Stomach (tissue), 4 donors: Measurements from ENCODE around the gene CCDC157.

ENCODE experiments used
- EP300 ChIP-seq: sonication (generic); formaldehyde crosslinking; IDR thresholded peaks from one replicate; pipeline ENCODE4 v1.6.1; 2017; ENCODE audit warnings: antibody characterized with exemption
- POLR2A ChIP-seq, 4 donors: fragments of 450-650 bp; IDR thresholded peaks; one replicate each; pipeline ENCODE4 v1.6.1; 2016; ENCODE audit warnings: antibody characterized with exemption in 4 of 4, control low read depth in 2 of 4, mild to moderate bottlenecking in 1 of 4, moderate library complexity in 1 of 4
- POLR2AphosphoS5 ChIP-seq, 3 donors: sonication (generic); formaldehyde crosslinking; IDR thresholded peaks; one replicate each; pipeline ENCODE4 v1.6.1; 2016; ENCODE audit warnings: antibody characterized with exemption in 3 of 3
- TF ChIP-seq, protein P1 (sequence below), 7 experiments: fragments of 450-650 bp in 4 of 7; fragments of 200-600 bp in 3 of 7; sonication (generic) in 3 of 7; IDR thresholded peaks; one replicate each; pipeline ENCODE4 v1.5.1; 2016 to 2019; ENCODE audit warnings: antibody characterized with exemption in 7 of 7, control low read depth in 2 of 7, mild to moderate bottlenecking in 1 of 7

DNA sequence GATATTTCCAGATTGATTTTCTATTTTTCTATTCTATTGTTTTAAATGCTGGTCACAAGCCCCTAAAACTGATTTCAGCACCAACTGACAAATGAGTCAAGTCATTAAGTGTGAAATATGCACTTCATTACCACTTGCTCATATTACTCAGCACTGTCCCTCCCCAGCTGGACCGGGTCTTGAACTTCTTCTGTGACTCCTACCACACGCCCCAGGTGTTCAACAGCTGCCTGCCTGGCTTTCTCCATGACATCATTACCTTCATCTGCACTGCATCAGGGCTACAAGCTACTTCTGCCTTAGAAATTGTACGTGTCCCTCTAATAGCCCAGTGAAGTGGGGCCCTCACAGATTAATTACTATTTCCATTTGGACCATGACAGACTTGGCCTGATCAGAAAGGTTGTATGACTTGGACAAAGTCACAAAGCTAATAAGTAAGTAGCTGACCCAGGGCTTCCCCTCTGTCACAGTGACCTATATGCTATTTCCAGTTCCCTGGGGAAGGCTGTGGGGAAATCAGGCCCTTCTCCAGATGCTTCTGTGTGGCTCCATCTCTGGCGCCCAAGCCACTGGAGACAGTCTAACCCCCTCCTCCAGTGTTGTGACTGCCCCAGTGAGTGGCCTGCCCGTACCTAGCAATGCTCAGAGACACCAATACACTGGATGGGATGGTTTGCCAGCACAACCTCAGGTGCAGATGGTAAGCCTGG, 48.1 kb upstream of the CCDC157 start:
- TF ChIP-seq, protein P1, sequence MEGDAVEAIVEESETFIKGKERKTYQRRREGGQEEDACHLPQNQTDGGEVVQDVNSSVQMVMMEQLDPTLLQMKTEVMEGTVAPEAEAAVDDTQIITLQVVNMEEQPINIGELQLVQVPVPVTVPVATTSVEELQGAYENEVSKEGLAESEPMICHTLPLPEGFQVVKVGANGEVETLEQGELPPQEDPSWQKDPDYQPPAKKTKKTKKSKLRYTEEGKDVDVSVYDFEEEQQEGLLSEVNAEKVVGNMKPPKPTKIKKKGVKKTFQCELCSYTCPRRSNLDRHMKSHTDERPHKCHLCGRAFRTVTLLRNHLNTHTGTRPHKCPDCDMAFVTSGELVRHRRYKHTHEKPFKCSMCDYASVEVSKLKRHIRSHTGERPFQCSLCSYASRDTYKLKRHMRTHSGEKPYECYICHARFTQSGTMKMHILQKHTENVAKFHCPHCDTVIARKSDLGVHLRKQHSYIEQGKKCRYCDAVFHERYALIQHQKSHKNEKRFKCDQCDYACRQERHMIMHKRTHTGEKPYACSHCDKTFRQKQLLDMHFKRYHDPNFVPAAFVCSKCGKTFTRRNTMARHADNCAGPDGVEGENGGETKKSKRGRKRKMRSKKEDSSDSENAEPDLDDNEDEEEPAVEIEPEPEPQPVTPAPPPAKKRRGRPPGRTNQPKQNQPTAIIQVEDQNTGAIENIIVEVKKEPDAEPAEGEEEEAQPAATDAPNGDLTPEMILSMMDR (IDR thresholded peaks at IDR 0.05), result no peak
- TF ChIP-seq POLR2A (IDR thresholded peaks at IDR 0.05) (no peak), POLR2AphosphoS5 (IDR thresholded peaks at IDR 0.05) (no peak), EP300 (no peak)
